Duodenal mucosa (tissue), 2 donors: ENCODE measurements around the gene CAMTA1.
A peak's percentile ranks its signal among the peaks of the same experiment; 100 is the strongest.

Experiments
- H3K27ac ChIP-seq: one replicate; pipeline ENCODE4 v1.7.0; 2013; ENCODE audit warnings: low read depth, low read length
- H3K27me3 ChIP-seq, 2 donors: one replicate each; pipeline ENCODE4 v1.7.0; 2013; ENCODE audit warnings: low read length in 2 of 2, control low read depth in 1 of 2; ENCODE audit not compliant: insufficient read depth in 2 of 2, control insufficient read depth in 1 of 2
- H3K36me3 ChIP-seq, 2 donors: one replicate each; pipeline ENCODE4 v1.7.0; 2013; ENCODE audit warnings: low read length in 2 of 2, control low read depth in 1 of 2; ENCODE audit not compliant: insufficient read depth in 2 of 2, control insufficient read depth in 1 of 2
- H3K4me1 ChIP-seq, 2 donors: one replicate each; pipeline ENCODE4 v1.7.0; 2013; ENCODE audit warnings: low read length in 2 of 2, control low read depth in 1 of 2; ENCODE audit not compliant: insufficient read depth in 2 of 2, control insufficient read depth in 1 of 2
- H3K4me3 ChIP-seq, 2 donors: one replicate each; pipeline ENCODE4 v1.7.0; 2013; ENCODE audit warnings: low read length in 2 of 2, low read depth in 1 of 2
- H3K9ac ChIP-seq, 2 donors: one replicate each; pipeline ENCODE4 v1.7.0; 2013; ENCODE audit warnings: low read length in 2 of 2, low read depth in 1 of 2
- H3K9me3 ChIP-seq, 2 donors: one replicate each; pipeline ENCODE4 v1.7.0; 2013; ENCODE audit warnings: low read length in 2 of 2, control low read depth in 1 of 2; ENCODE audit not compliant: control insufficient read depth in 1 of 2

Gene CAMTA1

GRCh38 chr1:7566417-7567375, 781.4 kb downstream of the CAMTA1 start:
- H3K27me3 ChIP-seq: no peaks in the 10 kb centered on the region
- H3K9ac ChIP-seq: no peak overlapping the region
- H3K27ac ChIP-seq: no peak overlapping the region
- no peaks in the 10 kb centered on the region for H3K36me3 ChIP-seq
- H3K9me3 ChIP-seq: no peaks in the 10 kb centered on the region
- no peak overlapping the region for H3K4me3 ChIP-seq
- peaks cover 14 to 18% of the 10 kb centered on the region in 2 donors for H3K4me1 ChIP-seq

DNA sequence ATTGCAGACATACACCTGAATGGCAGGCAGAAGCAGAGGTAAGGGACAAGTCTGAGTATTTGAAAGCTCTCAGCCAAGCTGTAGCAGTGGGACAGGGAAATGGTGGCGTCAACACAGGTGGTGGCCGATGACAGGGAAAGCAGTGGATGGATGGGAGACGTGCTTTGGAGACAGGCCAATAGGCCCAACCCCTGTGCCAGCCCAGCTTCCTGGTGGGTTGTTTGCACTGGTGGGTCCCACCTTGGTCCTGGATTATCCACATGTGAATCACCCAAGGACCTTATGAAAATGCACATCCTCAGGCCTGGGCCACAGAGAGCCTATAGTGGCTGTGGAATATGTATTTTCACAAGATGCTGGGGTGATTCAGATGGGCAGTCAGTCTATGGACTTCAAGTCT, 782.1 kb downstream of the CAMTA1 start:
- no peak overlapping the region for H3K9ac ChIP-seq
- H3K4me1 ChIP-seq: peaks cover 14 to 15% of the 10 kb centered on the region in 2 donors
- H3K27me3 ChIP-seq: no peaks in the 10 kb centered on the region
- no peaks in the 10 kb centered on the region for H3K36me3 ChIP-seq
- no peaks in the 10 kb centered on the region for H3K9me3 ChIP-seq
- H3K4me3 ChIP-seq: no peak overlapping the region
- H3K27ac ChIP-seq: no peak overlapping the region

DNA sequence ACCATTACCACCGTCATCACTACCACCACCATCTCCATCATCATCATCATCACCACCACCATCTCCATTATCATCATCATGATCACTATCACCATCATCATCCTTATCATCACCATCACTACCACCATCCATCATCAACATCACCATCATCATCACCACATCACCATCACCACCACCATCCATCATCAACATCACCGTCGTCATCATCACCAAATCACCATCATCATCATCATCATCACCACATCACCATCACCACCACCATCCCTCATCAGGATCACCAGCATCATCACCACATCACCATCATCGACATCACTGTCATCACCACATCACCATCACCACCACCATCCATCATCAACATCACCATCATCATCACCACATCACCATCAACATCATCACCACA, 782.8 kb downstream of the CAMTA1 start:
- Histone ChIP-seq H3K4me1 (peaks cover 18 to 20% of the 10 kb centered on the region in 2 donors), H3K9ac (no peak overlapping the region), H3K27ac (no peak overlapping the region)

DNA sequence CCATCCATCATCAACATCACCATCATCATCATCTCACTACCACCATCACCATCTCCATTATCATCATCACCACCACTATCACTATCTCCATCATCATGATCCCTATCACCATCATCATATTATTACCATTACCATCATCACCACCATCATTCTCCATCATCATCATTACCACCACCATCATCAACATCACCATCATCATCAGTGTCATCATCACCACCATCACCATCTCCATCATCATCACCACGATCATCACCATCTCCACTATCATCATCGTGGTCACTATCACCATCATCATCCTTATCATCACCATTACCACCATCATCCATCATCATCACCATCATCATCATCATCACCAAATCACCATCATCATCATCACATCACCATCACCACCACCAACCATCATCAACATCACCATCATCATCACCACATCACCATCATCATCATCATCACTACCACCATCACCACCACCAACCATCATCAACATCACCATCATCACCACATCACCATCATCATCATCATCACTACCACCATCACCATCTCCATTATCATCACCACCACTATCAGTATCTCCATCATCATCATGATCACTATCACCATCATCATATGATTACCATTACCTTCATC, 783.8 kb downstream of the CAMTA1 start:
- H3K9ac ChIP-seq: no peak overlapping the region
- H3K9me3 ChIP-seq: no peaks in the 10 kb centered on the region
- no peaks in the 10 kb centered on the region for H3K36me3 ChIP-seq
- H3K27me3 ChIP-seq: no peaks in the 10 kb centered on the region
- no peak overlapping the region for H3K4me3 ChIP-seq
- H3K27ac ChIP-seq: no peak overlapping the region
- peaks cover 26 to 29% of the 10 kb centered on the region in 2 donors for H3K4me1 ChIP-seq

More for the DNA sequence above, 782.8 kb downstream of the CAMTA1 start:
- no peaks in the 10 kb centered on the region for H3K9me3 ChIP-seq
- no peak overlapping the region for H3K4me3 ChIP-seq
- no peaks in the 10 kb centered on the region for H3K36me3 ChIP-seq
- H3K27me3 ChIP-seq: no peaks in the 10 kb centered on the region

DNA sequence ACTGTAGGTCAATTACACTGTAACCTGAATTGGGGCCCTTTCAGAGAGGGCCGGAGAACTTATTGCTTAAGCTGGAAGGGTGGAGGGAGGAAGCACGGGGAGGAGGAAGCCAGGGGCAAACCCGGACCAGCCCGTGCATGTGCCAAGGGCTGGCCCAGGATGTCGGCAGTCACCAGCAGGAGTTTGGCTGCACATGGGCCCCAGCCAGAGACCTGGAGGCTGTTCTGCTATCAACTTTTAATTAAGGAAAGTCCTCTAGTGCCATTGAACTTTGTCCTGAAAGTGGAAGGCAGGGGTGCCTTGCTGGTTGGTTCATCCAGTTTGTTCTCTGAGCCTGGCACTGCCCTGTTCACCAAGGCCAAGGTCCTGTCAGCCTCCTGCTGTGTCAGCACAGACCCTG, 785.1 kb downstream of the CAMTA1 start:
- Histone ChIP-seq H3K9me3 (no peaks in the 10 kb centered on the region), H3K4me3 (peak overlapping the region in 1 of 2 donors; percentile 5), H3K27me3 (no peaks in the 10 kb centered on the region), H3K27ac (no peak overlapping the region), H3K9ac (no peak overlapping the region), H3K36me3 (no peaks in the 10 kb centered on the region), H3K4me1 (peaks cover 34 to 39% of the 10 kb centered on the region in 2 donors)

- no peaks in the 10 kb centered on the region for H3K9me3 ChIP-seq
- H3K36me3 ChIP-seq: no peaks in the 10 kb centered on the region
- no peak overlapping the region for H3K9ac ChIP-seq
- peaks cover 34 to 39% of the 10 kb centered on the region in 2 donors for H3K4me1 ChIP-seq
- no peaks in the 10 kb centered on the region for H3K27me3 ChIP-seq
- H3K27ac ChIP-seq: no peak overlapping the region
- no peak overlapping the region for H3K4me3 ChIP-seq
These were observed 787.4 kb downstream of the CAMTA1 start for GRCh38 chr1:7572654-7573152.

DNA sequence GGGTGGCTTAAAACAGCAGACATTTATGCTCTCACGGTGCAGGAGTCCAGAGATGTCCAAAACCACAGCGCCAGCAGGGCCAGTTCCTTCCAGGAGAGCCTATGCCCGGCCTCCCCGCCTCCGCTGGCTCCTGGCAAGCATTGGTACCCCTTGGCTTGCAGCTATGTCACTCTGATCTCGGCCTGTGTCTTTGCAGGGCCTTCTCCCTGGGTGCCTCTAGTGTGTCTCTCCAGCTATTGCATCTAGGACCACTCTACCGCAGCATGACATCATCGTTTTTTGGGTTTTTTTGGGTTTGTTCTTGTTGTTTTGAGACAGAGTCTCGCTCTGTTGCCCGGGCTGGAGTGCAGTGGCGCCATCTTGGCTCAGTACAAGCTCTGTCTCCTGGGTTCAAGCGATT, 788.2 kb downstream of the CAMTA1 start:
- H3K4me3 ChIP-seq: no peak overlapping the region
- peaks cover 34 to 39% of the 10 kb centered on the region in 2 donors for H3K4me1 ChIP-seq
- no peaks in the 10 kb centered on the region for H3K27me3 ChIP-seq
- H3K36me3 ChIP-seq: no peaks in the 10 kb centered on the region
- no peak overlapping the region for H3K9ac ChIP-seq
- H3K9me3 ChIP-seq: no peaks in the 10 kb centered on the region
- H3K27ac ChIP-seq: no peak overlapping the region

DNA sequence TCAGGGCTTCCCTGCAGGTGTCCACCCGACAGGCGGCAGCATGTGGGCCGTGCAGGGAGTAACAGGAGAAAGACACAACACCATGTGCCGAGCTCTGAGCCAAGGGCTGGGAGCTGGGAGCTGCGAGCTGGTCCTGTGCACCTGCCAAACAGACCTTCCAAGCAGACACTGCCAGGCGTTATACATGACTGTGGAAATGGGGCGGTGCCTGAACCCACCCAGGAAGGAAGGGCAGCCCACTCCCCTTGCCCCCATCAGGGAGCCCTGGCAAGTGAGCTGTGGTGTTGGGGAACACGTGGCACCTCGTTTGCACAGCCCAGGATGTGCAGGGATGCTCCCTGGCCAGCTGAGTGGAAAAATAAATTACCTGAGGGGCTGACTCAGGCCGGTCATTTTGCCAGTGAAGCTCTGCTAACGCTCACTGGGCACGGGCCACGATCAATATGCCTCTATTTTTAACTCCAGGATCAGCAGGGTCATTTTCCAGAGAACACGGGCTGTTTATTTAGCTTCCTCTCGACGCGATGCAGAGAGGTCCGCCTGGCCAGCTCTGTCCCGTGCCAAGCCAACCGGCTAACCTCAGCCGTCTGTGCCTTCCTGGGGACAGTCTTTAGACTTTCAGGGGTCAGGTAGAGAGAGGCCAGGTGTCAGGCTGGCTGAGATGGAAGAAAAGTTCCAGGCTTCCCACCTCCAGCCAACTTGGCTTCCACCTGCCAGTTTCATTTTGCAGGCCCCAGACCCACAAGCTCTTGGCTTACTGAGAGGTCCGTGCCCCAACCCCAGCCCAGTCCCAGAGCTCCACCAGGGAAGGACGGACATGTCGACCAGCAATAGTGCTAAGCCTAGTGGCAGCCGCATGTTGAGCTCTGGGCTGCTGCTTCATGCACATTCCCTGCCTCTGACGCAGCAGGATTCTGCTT, 789.1 kb downstream of the CAMTA1 start:
- no peak overlapping the region for H3K27ac ChIP-seq

DNA sequence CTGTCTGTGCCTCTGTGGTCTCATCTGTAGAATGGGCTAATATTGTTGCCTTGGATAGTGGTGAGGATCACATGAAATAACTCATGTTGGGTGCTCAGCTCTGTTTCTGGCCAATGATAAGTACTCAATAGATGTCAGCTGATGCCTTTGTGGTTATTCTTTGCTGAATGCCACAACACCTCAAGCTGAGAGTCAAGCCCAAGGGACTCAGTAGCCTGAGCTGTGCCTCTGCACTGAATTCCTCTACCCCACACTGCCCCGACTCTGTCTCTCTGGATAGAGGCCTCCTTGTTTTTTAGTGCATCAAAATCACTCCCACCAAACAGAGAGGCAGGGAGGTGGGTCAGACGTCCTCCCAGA, 789.8 kb downstream of the CAMTA1 start:
- no peak overlapping the region for H3K4me3 ChIP-seq
- H3K27me3 ChIP-seq: no peaks in the 10 kb centered on the region
- peaks cover 30 to 35% of the 10 kb centered on the region in 2 donors for H3K4me1 ChIP-seq
- H3K9me3 ChIP-seq: no peaks in the 10 kb centered on the region
- H3K36me3 ChIP-seq: no peaks in the 10 kb centered on the region
- no peak overlapping the region for H3K9ac ChIP-seq
- H3K27ac ChIP-seq: no peak overlapping the region

More for the DNA sequence above, 789.1 kb downstream of the CAMTA1 start:
- H3K36me3 ChIP-seq: no peaks in the 10 kb centered on the region
- H3K4me1 ChIP-seq: peaks cover 34 to 39% of the 10 kb centered on the region in 2 donors
- H3K9me3 ChIP-seq: no peaks in the 10 kb centered on the region
- no peaks in the 10 kb centered on the region for H3K27me3 ChIP-seq
- H3K9ac ChIP-seq: no peak overlapping the region
- no peak overlapping the region for H3K4me3 ChIP-seq
